Loucy (cell line): ENCODE measurements around the gene CCDC92.

Experiments
- H2AFZ ChIP-seq: fragments of 200-600 bp; sonication (generic); 2 replicates; pipeline ENCODE4 v1.6.0; 2016; ENCODE audit warnings: antibody characterized with exemption, mild to moderate bottlenecking, low read length, moderate library complexity
- H3F3A ChIP-seq: fragments of 200-600 bp; 2 replicates; pipeline ENCODE4 v1.6.0; 2016; ENCODE audit warnings: antibody characterized with exemption, low read depth, mild to moderate bottlenecking
- H3K27me3 ChIP-seq: fragments of 200-600 bp; sonication (generic); 2 replicates; pipeline ENCODE4 v1.6.1; 2014; ENCODE audit warnings: low read length, mild to moderate bottlenecking; ENCODE audit not compliant: insufficient read depth, poor library complexity, severe bottlenecking
- H3K36me3 ChIP-seq: fragments of 200-600 bp; sonication (generic); 2 replicates; pipeline ENCODE4 v1.6.1; 2016; ENCODE audit warnings: low read length; ENCODE audit not compliant: insufficient read depth
- H3K4me1 ChIP-seq: fragments of 200-600 bp; sonication (generic); 2 replicates; pipeline ENCODE4 v1.5.1; 2014; ENCODE audit warnings: low read length, mild to moderate bottlenecking; ENCODE audit not compliant: insufficient read depth, poor library complexity, severe bottlenecking
- H3K4me2 ChIP-seq: fragments of 200-600 bp; sonication (generic); 2 replicates; pipeline ENCODE4 v1.6.0; 2014; ENCODE audit warnings: antibody characterized with exemption, low read length, low read depth, mild to moderate bottlenecking; ENCODE audit not compliant: poor library complexity, severe bottlenecking
- H3K4me3 ChIP-seq: fragments of 200-600 bp; sonication (generic); 2 replicates; pipeline ENCODE4 v1.5.1; 2014; ENCODE audit warnings: low read length, mild to moderate bottlenecking, mixed read lengths; ENCODE audit not compliant: poor library complexity, severe bottlenecking
- H3K79me2 ChIP-seq: fragments of 200-600 bp; sonication (generic); 2 replicates; pipeline ENCODE4 v1.6.1; 2014; ENCODE audit warnings: low read length; ENCODE audit not compliant: insufficient read depth
- H3K9ac ChIP-seq: fragments of 200-600 bp; sonication (generic); 2 replicates; pipeline ENCODE4 v1.6.0; 2014; ENCODE audit warnings: mild to moderate bottlenecking, low read depth, low read length, moderate library complexity; ENCODE audit not compliant: poor library complexity, severe bottlenecking
- H3K9me2 ChIP-seq: fragments of 200-600 bp; sonication (generic); replicated peaks from 2 replicates; pipeline ENCODE4 v1.6.1; 2016; ENCODE audit warnings: low read depth, low read length, mixed read lengths
- H3K9me3 ChIP-seq: fragments of 200-600 bp; sonication (generic); 2 replicates; pipeline ENCODE4 v1.6.1; 2014; ENCODE audit warnings: mild to moderate bottlenecking, antibody characterized with exemption, low read length, low read depth; ENCODE audit not compliant: insufficient read depth
- H4K20me1 ChIP-seq: fragments of 200-600 bp; sonication (generic); 2 replicates; pipeline ENCODE4 v1.6.0; 2014; ENCODE audit warnings: antibody characterized with exemption, low read length, mild to moderate bottlenecking; ENCODE audit not compliant: insufficient read depth, poor library complexity, severe bottlenecking
- EZH2phosphoT487 ChIP-seq: fragments of 200-600 bp; IDR thresholded peaks from 2 replicates; pipeline ENCODE4 v1.6.1; 2018; ENCODE audit warnings: antibody characterized with exemption, mild to moderate bottlenecking, moderate library complexity, borderline replicate concordance
- TF ChIP-seq, protein P1 (sequence below): fragments of 200-600 bp; sonication (generic); conservative IDR thresholded peaks from 2 replicates; pipeline ENCODE4 v1.5.1; 2014; ENCODE audit warnings: mild to moderate bottlenecking, antibody characterized with exemption, low read length

The CCDC92 gene

DNA sequence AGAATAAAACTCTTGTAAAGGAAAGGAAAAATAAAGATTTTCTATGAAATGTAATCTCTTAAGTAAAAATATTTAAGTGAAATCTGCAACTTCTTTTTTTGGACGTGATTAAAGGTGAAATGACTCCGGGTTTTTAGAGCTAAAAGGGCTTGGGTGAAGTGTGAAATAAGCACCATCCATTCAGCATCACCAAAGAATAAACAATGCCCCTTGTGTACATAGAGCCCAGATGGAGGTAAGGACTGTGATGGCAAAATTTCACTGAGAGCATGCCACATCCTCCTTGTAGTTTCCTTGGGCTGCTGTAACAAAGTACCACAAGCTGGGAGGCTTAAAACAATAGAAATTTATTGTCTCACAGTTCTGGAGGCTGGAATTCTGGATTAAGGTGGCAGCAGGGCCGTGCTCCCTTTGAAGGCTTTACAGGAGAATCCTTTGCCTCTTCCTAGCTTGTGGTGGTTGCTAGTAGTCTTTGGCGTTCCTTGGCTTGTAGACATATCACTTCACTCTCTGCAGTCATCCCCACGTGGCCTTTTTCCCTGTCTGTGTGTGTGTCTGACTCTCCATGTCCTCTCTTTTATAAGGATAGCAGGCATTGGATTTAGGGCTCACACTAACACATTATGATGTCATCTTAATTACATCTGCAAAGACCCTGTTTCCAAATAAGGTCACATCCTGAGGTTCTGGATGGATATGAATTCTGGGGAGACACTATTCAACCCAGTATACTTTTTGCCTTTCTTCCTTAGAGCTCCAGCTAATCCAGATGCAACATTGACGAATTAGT lies 24.6 kb upstream of the CCDC92 start:
- H2AFZ ChIP-seq: no peak overlapping the region
- H3K9ac ChIP-seq: no peak overlapping the region
- peaks cover 3% of the 10 kb centered on the region for H4K20me1 ChIP-seq
- no peak overlapping the region for H3K4me3 ChIP-seq
- no peaks in the 10 kb centered on the region for H3K9me3 ChIP-seq
- no peaks in the 10 kb centered on the region for H3K9me2 ChIP-seq
- H3K4me1 ChIP-seq: peaks cover 4% of the 10 kb centered on the region
- peaks cover 62% of the 10 kb centered on the region; the same call in 1 of the 2 replicates for H3K36me3 ChIP-seq
- no peak for TF ChIP-seq EZH2phosphoT487
- TF ChIP-seq, protein P1, sequence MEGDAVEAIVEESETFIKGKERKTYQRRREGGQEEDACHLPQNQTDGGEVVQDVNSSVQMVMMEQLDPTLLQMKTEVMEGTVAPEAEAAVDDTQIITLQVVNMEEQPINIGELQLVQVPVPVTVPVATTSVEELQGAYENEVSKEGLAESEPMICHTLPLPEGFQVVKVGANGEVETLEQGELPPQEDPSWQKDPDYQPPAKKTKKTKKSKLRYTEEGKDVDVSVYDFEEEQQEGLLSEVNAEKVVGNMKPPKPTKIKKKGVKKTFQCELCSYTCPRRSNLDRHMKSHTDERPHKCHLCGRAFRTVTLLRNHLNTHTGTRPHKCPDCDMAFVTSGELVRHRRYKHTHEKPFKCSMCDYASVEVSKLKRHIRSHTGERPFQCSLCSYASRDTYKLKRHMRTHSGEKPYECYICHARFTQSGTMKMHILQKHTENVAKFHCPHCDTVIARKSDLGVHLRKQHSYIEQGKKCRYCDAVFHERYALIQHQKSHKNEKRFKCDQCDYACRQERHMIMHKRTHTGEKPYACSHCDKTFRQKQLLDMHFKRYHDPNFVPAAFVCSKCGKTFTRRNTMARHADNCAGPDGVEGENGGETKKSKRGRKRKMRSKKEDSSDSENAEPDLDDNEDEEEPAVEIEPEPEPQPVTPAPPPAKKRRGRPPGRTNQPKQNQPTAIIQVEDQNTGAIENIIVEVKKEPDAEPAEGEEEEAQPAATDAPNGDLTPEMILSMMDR: no peak
- H3F3A ChIP-seq: no peaks in the 10 kb centered on the region
- no peaks in the 10 kb centered on the region for H3K27me3 ChIP-seq
- no peak overlapping the region for H3K4me2 ChIP-seq
- H3K79me2 ChIP-seq: peaks cover 40% of the 10 kb centered on the region; the same call in 1 of the 2 replicates

DNA sequence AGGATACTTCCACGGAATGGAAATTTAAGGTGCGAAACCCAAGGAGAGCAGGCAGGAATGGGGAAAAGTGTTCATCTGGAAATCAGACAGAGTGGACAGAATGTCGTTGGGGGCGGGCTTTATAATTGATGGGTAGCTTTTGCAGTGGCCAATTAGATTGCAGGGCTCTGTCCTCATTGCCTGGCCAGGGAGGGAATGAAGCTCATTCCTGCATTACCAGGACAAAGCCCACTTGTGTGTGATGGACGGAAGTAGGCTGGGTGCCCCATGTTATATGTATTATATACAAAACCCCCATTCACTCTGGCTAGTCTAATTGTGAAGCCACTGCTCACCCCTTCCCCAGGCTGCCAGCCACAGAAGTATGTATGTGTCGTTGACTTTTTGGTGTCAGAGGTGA lies 23.9 kb upstream of the CCDC92 start:
- H4K20me1 ChIP-seq: no peaks in the 10 kb centered on the region
- H3K79me2 ChIP-seq: peaks cover 41% of the 10 kb centered on the region; the same call in 1 of the 2 replicates
- TF ChIP-seq, protein P1: no peak

DNA sequence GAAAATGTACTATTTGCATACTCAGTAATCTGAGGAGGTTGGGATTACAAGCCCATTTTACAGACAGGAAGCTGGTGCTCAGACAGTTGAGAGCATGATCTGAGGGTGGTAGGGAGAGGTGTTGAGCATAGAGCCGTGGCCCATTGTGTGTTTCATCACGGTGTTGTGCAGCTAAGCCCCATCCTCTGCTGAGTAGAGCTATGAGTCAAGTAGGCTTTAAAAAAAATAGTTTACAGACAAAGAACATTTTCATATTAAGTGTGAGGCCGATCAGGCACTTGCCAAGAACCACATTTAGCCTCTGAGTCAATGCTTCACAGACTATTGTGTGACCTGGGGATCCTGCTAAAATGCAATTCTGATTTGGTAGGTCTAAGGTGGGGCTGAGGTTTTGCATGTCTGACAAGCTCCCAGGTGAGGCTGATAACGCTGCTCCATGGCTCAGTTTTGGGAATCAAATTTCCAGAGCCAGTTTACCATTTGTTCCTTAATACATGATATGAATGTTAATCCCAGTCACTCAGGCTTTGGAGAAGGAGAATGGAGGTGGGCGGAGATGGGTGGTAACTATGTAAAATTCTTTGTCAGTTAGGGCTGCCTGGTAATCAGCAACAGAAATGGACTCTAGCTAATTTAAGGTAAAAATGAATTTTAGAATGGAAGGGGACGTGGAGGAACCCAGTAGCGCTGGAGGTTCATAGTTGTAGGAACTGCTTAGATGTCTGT lies 22.6 kb upstream of the CCDC92 start:
- Histone ChIP-seq H4K20me1 (peaks cover 7% of the 10 kb centered on the region), H3K4me3 (no peak overlapping the region), H2AFZ (no peak overlapping the region), H3K79me2 (peaks cover 44% of the 10 kb centered on the region; the same call in 1 of the 2 replicates), H3K27me3 (no peaks in the 10 kb centered on the region), H3K36me3 (peaks cover 60% of the 10 kb centered on the region; the same call in 1 of the 2 replicates), H3K4me1 (peaks cover 11% of the 10 kb centered on the region), H3K9me3 (no peaks in the 10 kb centered on the region), H3K4me2 (no peak overlapping the region), H3K9me2 (no peaks in the 10 kb centered on the region), H3F3A (no peaks in the 10 kb centered on the region), H3K9ac (no peak overlapping the region)
- TF ChIP-seq, protein P1: no peak
- TF ChIP-seq EZH2phosphoT487: no peak

More for the DNA sequence above, 23.9 kb upstream of the CCDC92 start:
- no peaks in the 10 kb centered on the region for H3F3A ChIP-seq
- no peak overlapping the region for H3K9ac ChIP-seq
- no peaks in the 10 kb centered on the region for H3K9me2 ChIP-seq
- no peak overlapping the region for H3K4me2 ChIP-seq
- H3K4me1 ChIP-seq: peaks cover 4% of the 10 kb centered on the region
- peaks cover 63% of the 10 kb centered on the region; the same call in 1 of the 2 replicates for H3K36me3 ChIP-seq
- no peak overlapping the region for H2AFZ ChIP-seq
- H3K4me3 ChIP-seq: no peak overlapping the region
- no peaks in the 10 kb centered on the region for H3K27me3 ChIP-seq
- H3K9me3 ChIP-seq: no peaks in the 10 kb centered on the region
